Endothelial cell of umbilical vein (primary cell): ENCODE results near the gene FOXN1. TPM values are rescaled to one million over a fixed set of nuclear protein-coding genes. Genes with fewer than 3 reads are reported as not detected.

ENCODE experiments used
- BruUV-seq: library from RNA; stranded (reverse); fragments of 400-500 nt; replicated peaks from 2 replicates; lab custom pipeline; 2021; lab: Mats Ljungman, UMichigan
- CTCF ChIA-PET: fragments of 300-600, 350-600 bp; sonication (Branson Sonifier 250); formaldehyde crosslinking; loops from one replicate; lab custom pipeline; 2021; ENCODE audit warnings: antibody characterized with exemption, inconsistent platforms; lab: Charles Lee
- POLR2A ChIA-PET: fragments of 300-600, 350-600 bp; sonication (Branson Sonifier 250); formaldehyde crosslinking; loops from one replicate; lab custom pipeline; 2021; ENCODE audit warnings: antibody characterized with exemption, inconsistent platforms; lab: Charles Lee
- DNase-seq: peaks from one replicate; pipeline ENCODE4 v3.0.0-alpha.2; 2011; ENCODE audit warnings: low read depth, low spot score
- FAIRE-seq: peaks from 2 replicates; lab custom pipeline; 2011; peaks lifted over from hg19 to GRCh38; lab: Jason Lieb, UNC
- H2AFZ ChIP-seq: 2 replicates; pipeline ENCODE4 v1.6.0; 2012; ENCODE audit warnings: low read depth, low read length, control low read depth, inconsistent platforms
- H3K27ac ChIP-seq: 2 replicates; pipeline ENCODE4 v1.5.1; 2011; ENCODE audit warnings: low read depth, mild to moderate bottlenecking, control low read depth, low read length, moderate library complexity; ENCODE audit not compliant: insufficient read depth
- H3K27me3 ChIP-seq, 2 experiments: 2 replicates each; pipeline versions ENCODE4 v1.6.0 to v1.6.1; 2011; ENCODE audit warnings: low read length in 2 of 2, mixed read lengths in 1 of 2; ENCODE audit not compliant: control insufficient read depth in 2 of 2, insufficient read depth in 2 of 2
- H3K36me3 ChIP-seq, 2 experiments: 2 replicates in 1 of 2; 3 replicates in 1 of 2; pipeline ENCODE4 v1.5.1; 2011; ENCODE audit warnings: low read length in 2 of 2, mild to moderate bottlenecking in 1 of 2, moderate library complexity in 1 of 2; ENCODE audit not compliant: control insufficient read depth in 2 of 2, insufficient read depth in 2 of 2; ENCODE audit errors: extremely low read depth in 1 of 2
- H3K4me1 ChIP-seq: 3 replicates; pipeline ENCODE4 v1.5.1; 2011; ENCODE audit warnings: mild to moderate bottlenecking, low read length; ENCODE audit not compliant: control insufficient read depth, insufficient read depth; ENCODE audit errors: extremely low read depth
- H3K4me2 ChIP-seq: 2 replicates; pipeline ENCODE4 v1.6.1; 2011; ENCODE audit warnings: low read length, control low read depth, mixed read lengths; ENCODE audit not compliant: insufficient read depth
- H3K4me3 ChIP-seq, 3 experiments: fragments of 200-600 bp in 1 of 3; sonication (generic), shearing (Covaris generic) in 1 of 3; replicated peaks in 1 of 3; 2 replicates each; pipeline ENCODE4 v1.5.1; 2011 to 2016; ENCODE audit warnings: control low read depth in 3 of 3, low read length in 3 of 3, mild to moderate bottlenecking in 2 of 3, inconsistent platforms in 1 of 3, low read depth in 1 of 3, moderate library complexity in 1 of 3; ENCODE audit not compliant: insufficient read depth in 1 of 3
- H3K79me2 ChIP-seq: 2 replicates; pipeline ENCODE4 v1.6.0; 2012; ENCODE audit warnings: low read length, inconsistent platforms; ENCODE audit not compliant: control insufficient read depth, insufficient read depth
- H3K9ac ChIP-seq: replicated peaks from 2 replicates; pipeline ENCODE3; 2011; ENCODE audit warnings: low read length, control low read depth; ENCODE audit not compliant: insufficient read depth; ENCODE audit errors: extremely low read depth
- H3K9me1 ChIP-seq: replicated peaks from 3 replicates; pipeline ENCODE4 v1.6.0; 2011; ENCODE audit warnings: mild to moderate bottlenecking, low read length; ENCODE audit not compliant: control insufficient read depth, insufficient read depth; ENCODE audit errors: extremely low read depth
- H3K9me3 ChIP-seq: replicated peaks from 2 replicates; pipeline ENCODE4 v1.5.1; 2012; ENCODE audit warnings: low read length, inconsistent platforms; ENCODE audit not compliant: control insufficient read depth, insufficient read depth
- H4K20me1 ChIP-seq: replicated peaks from 2 replicates; pipeline ENCODE3; 2011; ENCODE audit warnings: mild to moderate bottlenecking, low read length; ENCODE audit not compliant: control insufficient read depth, insufficient read depth; ENCODE audit errors: extremely low read depth
- CTCF ChIP-seq, 2 donors: IDR thresholded peaks; 1 replicate in 1 of 2; 2 replicates in 1 of 2; pipeline ENCODE4 v1.5.1; 2011; ENCODE audit warnings: low read length in 2 of 2, mild to moderate bottlenecking in 2 of 2, moderate library complexity in 2 of 2, control low read depth in 1 of 2, inconsistent platforms in 1 of 2, low read depth in 1 of 2; ENCODE audit not compliant: insufficient read depth in 1 of 2; ENCODE audit errors: extremely low read depth in 1 of 2
- EZH2 ChIP-seq: IDR thresholded peaks from 2 replicates; pipeline ENCODE4 v1.6.1; 2012; ENCODE audit warnings: borderline replicate concordance, low read depth, mild to moderate bottlenecking, moderate library complexity, low read length, inconsistent platforms; ENCODE audit not compliant: severe bottlenecking
- FOS ChIP-seq: IDR thresholded peaks from 2 replicates; pipeline ENCODE4 v1.6.1; 2011; ENCODE audit warnings: mild to moderate bottlenecking, low read length, moderate library complexity, borderline replicate concordance; ENCODE audit not compliant: insufficient read depth
- GATA2 ChIP-seq: IDR thresholded peaks from 2 replicates; pipeline ENCODE4 v1.7.0; 2011; ENCODE audit warnings: low read depth, mild to moderate bottlenecking, moderate library complexity, mixed read lengths, low read length; ENCODE audit not compliant: insufficient read length, insufficient read depth
- JUN ChIP-seq: IDR thresholded peaks from 2 replicates; pipeline ENCODE4 v1.6.1; 2011; ENCODE audit warnings: borderline replicate concordance, low read depth; ENCODE audit not compliant: insufficient read length, insufficient read depth
- MAX ChIP-seq: IDR thresholded peaks from 2 replicates; pipeline ENCODE4 v1.6.1; 2011; ENCODE audit not compliant: insufficient read depth, insufficient read length
- MYC ChIP-seq: IDR thresholded peaks from one replicate; pipeline ENCODE4 v1.6.1; 2011; ENCODE audit warnings: mild to moderate bottlenecking, low read depth, low read length
- POLR2A ChIP-seq: IDR thresholded peaks from 2 replicates; pipeline ENCODE4 v1.6.1; 2012; ENCODE audit warnings: low read depth, mild to moderate bottlenecking, control low read depth, low read length
- POLR2AphosphoS5 ChIP-seq: IDR thresholded peaks from 2 replicates; pipeline ENCODE4 v1.6.1; 2012; ENCODE audit warnings: low read depth, mild to moderate bottlenecking, control low read depth, low read length, moderate library complexity; ENCODE audit not compliant: insufficient read depth
- dilution Hi-C: fragments of 300-500 bp; cut with MboI; formaldehyde crosslinking; loops from one replicate; pipeline ENCODE4 v1.15.0; 2019; ENCODE audit warnings: low sequenced_read_pairs; ENCODE audit not compliant: extremely low pct_ligation_motif_present
- intact Hi-C: fragments of 100-400 bp; cut with micrococcal nuclease; formaldehyde crosslinking; loops from one replicate; pipeline ENCODE4 v1.10.0; 2022
- polyA plus RNA-seq, 4 experiments: library from polyadenylated mRNA; depleted of rRNA in 3 of 4; stranded (reverse) in 3 of 4; unstranded in 1 of 4; fragments of >200 nt; gene quantifications; 2 replicates each; pipeline versions ENCODE4 v1.2.1 to v1.2.3, GENCODE V29; 2011 to 2012; ENCODE audit warnings: missing spikeins in 1 of 4
- total RNA-seq: library from RNA; stranded (reverse); gene quantifications from 2 replicates; pipeline ENCODE4 v1.2.3, GENCODE V29; 2021

The FOXN1 gene
- total and polyA plus RNA-seq, 2 donors (not counting 3 experiments of a cell fraction or from before 2014, with no cell fraction given), result not detected

GRCh38 chr17:28571361-28572122, 65.4 kb downstream of the FOXN1 start, which contains the start of gene PIGS:
Gene PIGS (minus strand): TSS chr17:28571524. CDS start chr17:28571496, 28 bp downstream.
- FAIRE-seq, result peak; percentile 97
- dilution Hi-C loops, result no loop called here
- BruUV-seq, result no TSS peak

More at GRCh38 chr17:28571361-28572122, 65.4 kb downstream of the FOXN1 start, which contains the start of gene PIGS:
- peak within 1 kb of the TSS; percentile 52 to 73 (median 64) for H3K4me3 ChIP-seq
- peak; percentile 94 for DNase-seq
- peak within 1 kb of the TSS; percentile 15 for H3K27ac ChIP-seq
- CTCF ChIA-PET, result interaction anchor here (0.9 to 1.8 kb wide), 12 partner anchors 10 to 77 kb away, joined by 3 to 9 read pairs (median 3); no protein-coding TSS in a partner anchor
- POLR2A ChIA-PET, result interaction anchor here (1.0 kb wide), 1 partner anchor 26 kb away, joined by 5 read pairs; no protein-coding TSS in a partner anchor
- no peaks in the 10 kb centered on the region for H3K9me3 ChIP-seq
- TF ChIP-seq EZH2 (no peak), CTCF (IDR thresholded peaks at IDR 0.05; ENCODE audit: extremely low read depth in 1 of 2, insufficient read depth in 1 of 2, low read depth in 1 of 2, low read length in 2 of 2) (no peak), POLR2A (peak; percentile 81), MAX (no peak), MYC (no peak), GATA2 (no peak), POLR2AphosphoS5 (peak; percentile 53), FOS (no peak), JUN (no peak)
- peak within 1 kb of the TSS; percentile 62 for H3K9ac ChIP-seq
- no peaks in the 10 kb centered on the region for H3K36me3 ChIP-seq
- H3K4me2 ChIP-seq, result peak within 1 kb of the TSS; percentile 84
- H3K27me3 ChIP-seq, result no peaks in the 10 kb centered on the region
- peak within 1 kb of the TSS; percentile 66 for H2AFZ ChIP-seq
- no peaks in the 10 kb centered on the region for H4K20me1 ChIP-seq
- H3K9me1 ChIP-seq, result no peaks in the 10 kb centered on the region
- intact Hi-C loops, result loop anchor here (2.0 kb wide), 1 partner anchor 19 kb away; the partner anchor contains the start of gene UNC119
- peaks cover 17% of the 10 kb centered on the region for H3K79me2 ChIP-seq
- H3K4me1 ChIP-seq, result peaks cover 10% of the 10 kb centered on the region
